Activated B cell treated with CpG ODN at 0.5 μM for 24 hours (primary cell): Measurements from ENCODE around the gene ELAVL2. TPM values are rescaled to one million over a fixed set of nuclear protein-coding genes. Genes with fewer than 3 reads are reported as not detected.

Source experiments
- ATAC-seq: fragments of 200-7000 bp; cut with Tn5 transposase; one replicate; pipeline ENCODE4 v1.10.0; 2021; ENCODE audit warnings: low read depth, mild to moderate bottlenecking, moderate library complexity
- CTCF ChIA-PET: fragments of 350-600 bp; sonication (Branson Sonifier 250); formaldehyde crosslinking; loops from one replicate; lab custom pipeline; 2021; ENCODE audit warnings: antibody characterized with exemption; lab: Charles Lee
- POLR2A ChIA-PET: fragments of 350-600 bp; sonication (Branson Sonifier 250); formaldehyde crosslinking; loops from one replicate; lab custom pipeline; 2021; ENCODE audit warnings: antibody characterized with exemption; lab: Charles Lee
- DNase-seq: peaks from one replicate; pipeline ENCODE4 v3.0.0; 2022
- H3K27ac Mint-ChIP-seq: one replicate; pipeline ENCODE4 v1.8.0; 2020; ENCODE audit warnings: mixed read lengths
- H3K27me3 Mint-ChIP-seq: one replicate; pipeline ENCODE4 v1.8.0; 2021; ENCODE audit warnings: mixed read lengths
- H3K36me3 Mint-ChIP-seq: one replicate; pipeline ENCODE4 v1.8.0; 2021; ENCODE audit warnings: low read depth, mixed read lengths
- H3K4me1 Mint-ChIP-seq: one replicate; pipeline ENCODE4 v1.8.0; 2021; ENCODE audit warnings: mixed read lengths
- H3K4me3 Mint-ChIP-seq: one replicate; pipeline ENCODE4 v1.8.0; 2020; ENCODE audit warnings: mild to moderate bottlenecking, mixed read lengths
- H3K9me3 Mint-ChIP-seq: one replicate; pipeline ENCODE4 v1.8.0; 2020; ENCODE audit warnings: mixed read lengths
- CTCF ChIP-seq: fragments of 200-600 bp; IDR thresholded peaks from one replicate; pipeline ENCODE4 v1.8.0; 2022; ENCODE audit warnings: antibody characterized with exemption, mild to moderate bottlenecking
- intact Hi-C: fragments of 100-400 bp; cut with micrococcal nuclease; formaldehyde crosslinking; loops from one replicate; pipeline ENCODE4 v1.15.1; 2024
- total RNA-seq: library from RNA; stranded (reverse); gene quantifications from 2 replicates; pipeline ENCODE4 v1.2.3, GENCODE V29; 2022

Gene ELAVL2
- total RNA-seq, 1 donor from 2014 or later: not detected

GRCh38 chr9:23777328-23777727, 48.7 kb downstream of the ELAVL2 start:
- DNase-seq (no peak), ATAC-seq (no peak)
- ChIA-PET CTCF (no interaction called here), POLR2A (no interaction called here)
- Mint-ChIP-seq H3K27me3 (no peaks in the 10 kb centered on the region), H3K4me3 (no peak overlapping the region), H3K36me3 (no peaks in the 10 kb centered on the region), H3K4me1 (no peaks in the 10 kb centered on the region), H3K27ac (no peak overlapping the region), H3K9me3 (peaks cover 4% of the 10 kb centered on the region)
- intact Hi-C loops: no loop called here
- no peak for TF ChIP-seq CTCF

GRCh38 chr9:23775549-23775948, 50.5 kb downstream of the ELAVL2 start:
- H3K27ac Mint-ChIP-seq: no peak overlapping the region
- CTCF ChIA-PET: no interaction called here
- POLR2A ChIA-PET: no interaction called here
- H3K4me3 Mint-ChIP-seq: no peak overlapping the region
- TF ChIP-seq CTCF: no peak
- peaks cover 4% of the 10 kb centered on the region for H3K9me3 Mint-ChIP-seq
- DNase-seq (no peak), ATAC-seq (no peak)
- H3K4me1 Mint-ChIP-seq: no peaks in the 10 kb centered on the region
- no peaks in the 10 kb centered on the region for H3K27me3 Mint-ChIP-seq
- intact Hi-C loops: no loop called here
- H3K36me3 Mint-ChIP-seq: no peaks in the 10 kb centered on the region

- H3K4me1 Mint-ChIP-seq: no peaks in the 10 kb centered on the region
- H3K36me3 Mint-ChIP-seq: no peaks in the 10 kb centered on the region
- H3K4me3 Mint-ChIP-seq: no peak overlapping the region
- H3K27me3 Mint-ChIP-seq: no peaks in the 10 kb centered on the region
- no peak overlapping the region for H3K27ac Mint-ChIP-seq
- intact Hi-C loops: no loop called here
- POLR2A ChIA-PET: no interaction called here
- TF ChIP-seq CTCF: no peak
- H3K9me3 Mint-ChIP-seq: peaks cover 4% of the 10 kb centered on the region
- DNase-seq (no peak), ATAC-seq (no peak)
- CTCF ChIA-PET: no interaction called here
Measured at GRCh38 chr9:23774266-23774665, 51.8 kb downstream of the ELAVL2 start.

GRCh38 chr9:23772385-23772783, 53.7 kb downstream of the ELAVL2 start:
- Mint-ChIP-seq H3K27me3 (no peaks in the 10 kb centered on the region), H3K4me1 (no peaks in the 10 kb centered on the region), H3K36me3 (no peaks in the 10 kb centered on the region), H3K4me3 (no peak overlapping the region), H3K9me3 (peaks cover 4% of the 10 kb centered on the region), H3K27ac (no peak overlapping the region)
- ChIA-PET CTCF (no interaction called here), POLR2A (no interaction called here)
- no peak for DNase-seq
- no peak for ATAC-seq
- no peak for TF ChIP-seq CTCF
- intact Hi-C loops: no loop called here

- ChIA-PET CTCF (no interaction called here), POLR2A (no interaction called here)
- intact Hi-C loops: no loop called here
- Mint-ChIP-seq H3K27ac (no peak overlapping the region), H3K4me3 (no peak overlapping the region), H3K4me1 (no peaks in the 10 kb centered on the region), H3K9me3 (peaks cover 4% of the 10 kb centered on the region), H3K27me3 (no peaks in the 10 kb centered on the region), H3K36me3 (no peaks in the 10 kb centered on the region)
- TF ChIP-seq CTCF: no peak
- ATAC-seq (no peak), DNase-seq (no peak)
Measured at GRCh38 chr9:23771746-23772384, 54.2 kb downstream of the ELAVL2 start.
